HK-2 (cell line): ENCODE data around the gene LILRB3.
"Not testable (repeated sequence)": the region's sequence is repeated elsewhere in the genome, so short reads cannot be mapped to it uniquely, and the experiment has no call there.

Experiments used
- DNase-seq: peaks from one replicate; pipeline ENCODE4 v3.0.0-alpha.2; 2018; ENCODE audit not compliant: unreplicated experiment

LILRB3 gene

GRCh38 chr19:54242646-54243045 is 19.8 kb upstream of the LILRB3 start, which contains the start of gene LILRA6:
Gene LILRA6 (minus strand): TSS chr19:54242790.
- DNase-seq = not testable (repeated sequence)

- DNase-seq = not testable (repeated sequence)
Measured at GRCh38 chr19:54242234-54242633, 19.4 kb upstream of the LILRB3 start.

- DNase-seq = not testable (repeated sequence)
Measured at GRCh38 chr19:54240372-54241336, 17.8 kb upstream of the LILRB3 start.

GRCh38 chr19:54239491-54240371 is 16.9 kb upstream of the LILRB3 start:
- DNase-seq = not testable (repeated sequence)

- no peak for DNase-seq
Measured at GRCh38 chr19:54233941-54234340, 11.1 kb upstream of the LILRB3 start.

- DNase-seq = peak; percentile 87
Measured at GRCh38 chr19:54231077-54231931, 8.5 kb upstream of the LILRB3 start.

- DNase-seq = no peak
Measured at GRCh38 chr19:54230031-54230430, 7.2 kb upstream of the LILRB3 start.

GRCh38 chr19:54229146-54229545 is 6.3 kb upstream of the LILRB3 start:
- no peak for DNase-seq

GRCh38 chr19:54224619-54225018 is 1.8 kb upstream of the LILRB3 start:
- not testable (repeated sequence) for DNase-seq

- not testable (repeated sequence) for DNase-seq
Measured at GRCh38 chr19:54223937-54224281, 1.1 kb upstream of the LILRB3 start.

GRCh38 chr19:54223277-54223936 is 600 bp upstream of the LILRB3 start:
- DNase-seq = not testable (repeated sequence)

- DNase-seq = not testable (repeated sequence)
Measured at GRCh38 chr19:54221947-54222346, 860 bp downstream of the LILRB3 start.

GRCh38 chr19:54219702-54220101 is 3.1 kb downstream of the LILRB3 start:
- DNase-seq = not testable (repeated sequence)

- no peak for DNase-seq
Measured at GRCh38 chr19:54218960-54219661, 3.7 kb downstream of the LILRB3 start.

GRCh38 chr19:54218259-54218658 is 4.5 kb downstream of the LILRB3 start:
- DNase-seq = no peak

- not testable (repeated sequence) for DNase-seq
Measured at GRCh38 chr19:54217517-54218247, 5.1 kb downstream of the LILRB3 start.

- DNase-seq = no peak
Measured at GRCh38 chr19:54216869-54217268, 5.9 kb downstream of the LILRB3 start.

GRCh38 chr19:54214734-54215133 is 8.1 kb downstream of the LILRB3 start:
- not testable (repeated sequence) for DNase-seq

- DNase-seq = not testable (repeated sequence)
Measured at GRCh38 chr19:54214217-54214616, 8.6 kb downstream of the LILRB3 start.
